HG03521 (cell line): ENCODE data around the gene C5orf22.
"Not testable (repeated sequence)": the region's sequence is repeated elsewhere in the genome, so short reads cannot be mapped to it uniquely, and the experiment has no call there.

Experiments
- ATAC-seq: cut with Tn5 transposase; IDR thresholded peaks from one replicate; pipeline ENCODE4 v1.9.1; 2021; ENCODE audit warnings: mild to moderate bottlenecking, moderate library complexity; ENCODE audit not compliant: unreplicated experiment

The C5orf22 gene

DNA sequence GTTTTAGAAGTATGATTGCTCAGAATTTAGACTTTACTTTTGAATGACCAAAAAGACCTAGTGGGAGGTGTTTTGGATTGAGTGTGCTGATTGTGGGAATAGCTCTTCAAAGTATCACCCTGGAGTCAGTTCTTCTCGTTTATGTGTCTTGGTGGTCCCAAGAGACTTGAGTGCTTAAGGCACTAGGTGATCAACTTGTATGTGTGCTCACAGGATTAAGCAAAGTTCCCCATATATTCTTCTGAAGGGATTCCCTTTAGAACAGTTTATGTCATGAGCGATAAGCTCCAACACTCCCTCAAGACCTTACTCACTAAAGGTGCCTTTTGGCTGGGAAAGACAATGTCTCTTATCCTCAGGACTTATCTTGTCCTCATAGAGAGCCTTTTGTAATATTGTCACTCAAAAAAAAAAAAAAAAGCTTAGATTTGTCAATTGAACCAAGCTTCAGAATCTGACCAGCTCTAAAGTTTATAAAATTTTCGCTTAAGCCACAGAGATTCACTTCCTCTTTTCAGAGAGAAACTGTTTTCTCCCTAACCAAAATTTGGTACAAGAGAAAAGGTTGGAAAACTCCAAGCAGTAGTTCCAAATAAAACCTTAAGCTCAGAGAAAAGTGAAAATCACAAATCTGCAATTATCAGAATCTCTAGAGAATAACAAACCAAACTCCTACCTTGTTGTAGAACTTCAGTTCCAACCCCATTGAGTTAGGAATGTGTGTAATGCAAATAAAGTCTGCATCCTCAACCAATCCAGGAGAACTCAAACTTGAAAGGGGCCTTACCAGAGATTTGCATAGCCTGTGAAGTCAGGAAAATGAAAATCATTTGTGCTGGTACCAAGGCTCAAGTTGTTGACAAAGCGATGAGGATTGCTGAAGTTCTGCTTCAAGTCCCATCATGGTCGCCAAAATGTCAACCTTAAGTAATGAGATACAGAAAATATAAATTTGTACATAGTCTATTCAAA lies 66.8 kb downstream of the C5orf22 start:
- no peak for ATAC-seq

DNA sequence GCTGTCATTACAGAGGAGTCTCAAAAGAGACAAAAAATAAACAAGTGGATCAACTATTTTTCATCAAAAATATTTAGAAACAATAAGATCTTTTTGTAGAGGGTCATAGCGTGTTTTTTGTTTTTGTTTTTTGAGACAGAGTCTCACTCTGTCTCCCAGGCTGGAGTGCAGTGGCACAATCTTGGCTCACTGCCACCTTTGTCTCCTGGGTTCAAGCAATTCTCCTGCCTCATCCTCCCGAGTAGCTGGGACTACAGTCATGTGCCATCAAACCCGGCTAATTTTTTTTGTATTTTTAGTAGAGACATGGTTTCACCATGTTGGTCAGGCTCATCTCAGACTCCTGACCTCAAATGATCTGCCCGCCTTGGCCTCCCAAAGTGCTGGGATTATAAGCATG lies 70.2 kb downstream of the C5orf22 start:
- not testable (repeated sequence) for ATAC-seq

DNA sequence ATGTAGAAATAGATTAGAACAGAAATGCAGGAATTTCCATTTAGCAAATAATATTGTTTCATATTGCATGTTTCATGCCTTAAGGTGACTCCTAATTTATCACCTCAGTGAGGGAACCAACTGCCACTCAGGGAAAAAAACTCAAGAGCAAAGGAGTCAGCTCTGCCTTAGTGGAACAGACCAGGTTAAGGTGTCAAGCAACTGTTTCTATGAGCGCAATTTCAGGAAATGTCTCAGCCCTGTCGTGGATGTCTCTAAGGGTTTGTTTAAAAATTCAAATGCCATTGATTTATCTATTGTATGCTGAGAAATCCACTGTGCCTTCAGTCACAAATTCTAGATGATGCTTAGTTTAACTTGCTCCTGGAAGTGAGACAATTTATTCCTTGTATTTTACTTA lies 72.1 kb downstream of the C5orf22 start:
- no peak for ATAC-seq

DNA sequence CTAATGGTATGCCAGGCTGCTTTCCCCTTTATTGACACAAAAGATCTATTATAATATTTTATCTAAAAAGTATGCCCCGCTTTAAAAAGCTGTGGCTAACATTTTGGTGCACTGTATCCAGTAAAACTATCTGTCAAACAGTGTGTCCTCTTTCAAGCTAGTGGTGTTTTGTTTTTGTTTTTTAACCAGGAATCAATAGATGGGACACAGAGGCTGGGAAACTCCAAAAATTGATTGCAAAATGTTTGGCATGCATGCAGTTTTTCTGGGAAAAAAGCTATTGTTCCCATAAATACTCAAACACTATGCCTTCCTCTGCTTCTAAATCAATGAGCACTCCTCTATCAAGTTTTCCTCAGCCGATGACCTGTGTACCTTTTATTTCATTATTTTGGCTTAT lies 72.5 kb downstream of the C5orf22 start:
- ATAC-seq, result no peak
